Measurements from ENCODE around the gene NAP1L4. TPM values are rescaled to one million over a fixed set of nuclear protein-coding genes. Genes with fewer than 3 reads are reported as not detected.

The NAP1L4 gene
- total RNA-seq, 1 experiment from 2014 or later, result 144 TPM

DNA sequence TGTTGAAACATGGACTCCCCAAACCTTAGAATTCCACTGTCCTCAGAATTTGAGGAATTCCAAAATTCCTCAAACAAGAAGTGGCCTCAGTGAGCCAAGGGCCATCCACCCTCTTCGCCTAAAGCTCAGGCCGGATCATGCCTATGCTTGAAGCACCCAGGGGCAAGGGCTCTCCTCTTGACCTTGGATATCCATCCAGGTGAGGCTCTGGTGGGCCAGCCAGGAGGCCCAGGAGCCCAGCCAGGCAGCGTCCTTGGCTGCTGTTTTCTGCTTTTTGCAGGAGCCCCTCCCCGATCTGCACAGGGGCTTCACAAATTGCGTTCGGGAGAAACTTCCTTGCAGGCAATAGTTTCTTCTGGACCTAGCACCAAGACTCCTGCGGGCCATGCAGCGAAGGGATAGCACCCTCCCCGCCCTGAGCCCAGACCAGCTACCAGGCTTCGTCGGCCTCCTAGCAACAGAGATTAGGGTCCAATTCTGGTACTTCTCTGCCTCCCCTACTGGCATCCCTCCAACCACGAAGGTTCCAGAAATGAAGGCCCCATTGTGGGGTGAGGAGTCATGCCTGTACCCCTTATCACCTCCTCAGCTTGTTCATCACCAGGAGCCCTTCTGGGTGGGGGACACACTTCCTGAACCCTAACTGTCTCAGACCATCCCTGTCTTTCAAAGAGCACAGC, 64.9 kb downstream of the NAP1L4 start:
- Histone ChIP-seq H3K27me3 (ENCODE audit: insufficient read depth, low read length) (no peaks in the 10 kb centered on the region), H3K4me3 (replicated peaks in 1 of 2; ENCODE audit: low read depth in 1 of 2, low read length in 2 of 2) (peak overlapping the region; percentile 61 to 93), H3K4me2 (ENCODE audit: low read length) (peak overlapping the region; percentile 89), H3K9me3 (ENCODE audit: control insufficient read depth in 1 of 2, insufficient read depth in 1 of 2, low read depth in 1 of 2, low read length in 2 of 2) (no peaks in the 10 kb centered on the region), H3K79me2 (ENCODE audit: insufficient read depth, low read length) (peaks cover 30% of the 10 kb centered on the region), H3K27ac (ENCODE audit: low read depth, low read length) (peak overlapping the region; percentile 99), H3K9me2 (ENCODE audit: insufficient read depth) (no peaks in the 10 kb centered on the region), H2AFZ (ENCODE audit: low read depth, low read length, poor library complexity, severe bottlenecking) (no peak overlapping the region), H4K20me1 (ENCODE audit: insufficient read depth) (peaks cover 14% of the 10 kb centered on the region; the same call in 1 of the 2 replicates), H3K36me3 (ENCODE audit: control insufficient read depth in 1 of 2, insufficient read depth in 2 of 2, low read length in 2 of 2) (peaks cover 0 to 15% of the 10 kb centered on the region in 2 experiments; a peak in 2 of 4 replicates), H3K9ac (ENCODE audit: low read length) (peak overlapping the region; percentile 97), H3K4me1 (ENCODE audit: control insufficient read depth in 1 of 2, insufficient read depth in 2 of 2, low read length in 2 of 2) (peaks cover 38 to 70% of the 10 kb centered on the region in 2 experiments)
- ChIA-PET RAD21 (ENCODE audit: low non-redundant PET in 1 of 2, low total read pairs in 2 of 2, uncharacterized antibody in 2 of 2, unreplicated experiment in 2 of 2) (no interaction called here), CTCF (no interaction called here), POLR2A (interaction anchor here (3.0 to 4.5 kb wide), 2 partner anchors 15 to 35 kb away, joined by 13 to 50 read pairs; no protein-coding TSS in a partner anchor)
- BruUV-seq (replicated peaks), result no TSS peak
- ATAC-seq, result no peak
- TF ChIP-seq SP1 (IDR thresholded peaks at IDR 0.05; ENCODE audit: low read depth), result no peak
- TF ChIP-seq POLR2AphosphoS5 (IDR thresholded peaks at IDR 0.05; ENCODE audit: low read depth, low read length), result peak; percentile 59
- intact Hi-C loops (cut with micrococcal nuclease), result loop anchor here (5.0 kb wide), 1 partner anchor 290 kb away; the partner anchor contains the start of gene MRGPRG
- no peak for DNase-seq (ENCODE audit: low read depth, low spot score)

DNA sequence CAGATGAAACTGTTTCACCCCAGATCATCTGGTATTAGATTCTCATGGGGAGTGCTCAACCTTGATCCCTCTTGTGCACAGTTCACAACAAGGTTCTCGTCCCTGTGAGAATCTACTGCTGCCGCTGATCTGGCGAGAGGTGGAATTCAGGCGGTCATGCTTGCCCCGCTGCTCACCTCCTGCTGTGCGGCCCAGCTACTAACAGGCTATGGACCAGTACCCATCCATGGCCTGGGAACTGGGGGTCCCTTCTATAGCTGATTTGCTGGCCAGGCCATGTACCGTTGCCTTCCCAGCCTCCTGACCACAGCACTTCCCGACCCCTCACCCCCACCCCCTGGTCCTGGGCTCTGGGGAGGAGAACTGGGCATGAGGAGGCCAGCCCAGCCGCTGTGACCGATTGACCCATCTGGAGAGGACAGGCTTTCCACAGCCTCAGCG, 65.5 kb downstream of the NAP1L4 start:
- BruUV-seq (replicated peaks), result no TSS peak
- Histone ChIP-seq H3K9me3 (ENCODE audit: control insufficient read depth in 1 of 2, insufficient read depth in 1 of 2, low read depth in 1 of 2, low read length in 2 of 2) (no peaks in the 10 kb centered on the region), H4K20me1 (ENCODE audit: insufficient read depth) (peaks cover 14% of the 10 kb centered on the region; the same call in 1 of the 2 replicates), H2AFZ (ENCODE audit: low read depth, low read length, poor library complexity, severe bottlenecking) (no peak overlapping the region), H3K27ac (ENCODE audit: low read depth, low read length) (peak overlapping the region; percentile 99), H3K4me3 (replicated peaks in 1 of 2; ENCODE audit: low read depth in 1 of 2, low read length in 2 of 2) (no peak overlapping the region), H3K36me3 (ENCODE audit: control insufficient read depth in 1 of 2, insufficient read depth in 2 of 2, low read length in 2 of 2) (peaks cover 0 to 15% of the 10 kb centered on the region in 2 experiments; a peak in 2 of 4 replicates), H3K4me2 (ENCODE audit: low read length) (peak overlapping the region; percentile 89; the same call in 1 of the 2 replicates), H3K9ac (ENCODE audit: low read length) (no peak overlapping the region), H3K4me1 (ENCODE audit: control insufficient read depth in 1 of 2, insufficient read depth in 2 of 2, low read length in 2 of 2) (peaks cover 32 to 64% of the 10 kb centered on the region in 2 experiments), H3K9me2 (ENCODE audit: insufficient read depth) (no peaks in the 10 kb centered on the region), H3K79me2 (ENCODE audit: insufficient read depth, low read length) (peaks cover 30% of the 10 kb centered on the region), H3K27me3 (ENCODE audit: insufficient read depth, low read length) (no peaks in the 10 kb centered on the region)
- DNase-seq (ENCODE audit: low read depth, low spot score) (no peak), ATAC-seq (no peak)
- CTCF ChIA-PET, result no interaction called here
- RAD21 ChIA-PET (ENCODE audit: low non-redundant PET in 1 of 2, low total read pairs in 2 of 2, uncharacterized antibody in 2 of 2, unreplicated experiment in 2 of 2), result no interaction called here
- intact Hi-C loops (cut with micrococcal nuclease), result loop anchor here (5.0 kb wide), 1 partner anchor 291 kb away; the partner anchor contains the start of gene MRGPRG
- POLR2A ChIA-PET, result interaction anchor here (3.0 to 4.5 kb wide), 2 partner anchors 14 to 34 kb away, joined by 13 to 50 read pairs; no protein-coding TSS in a partner anchor
- TF ChIP-seq ZFX (IDR thresholded peaks at IDR 0.05) (no peak), POLR2A (IDR thresholded peaks at IDR 0.05; ENCODE audit: borderline replicate concordance, extremely low read depth, insufficient read depth, insufficient read length) (peak; percentile 28)

Data from HCT116 (cell line).